IMR-90 (cell line): Measurements from ENCODE around the gene MFSD12. TPM values are rescaled to one million over a fixed set of nuclear protein-coding genes. Genes with fewer than 3 reads are reported as not detected.

Experiments
- ATAC-seq: fragments of 200-7000 bp; cut with Tn5 transposase; 2 replicates; pipeline ENCODE4 v1.9.1; 2020; ENCODE audit warnings: low read depth, mild to moderate bottlenecking, moderate library complexity
- BruUV-seq: library from RNA; stranded (reverse); fragments of 400-500 nt; replicated peaks from 2 replicates; lab custom pipeline; 2021; lab: Mats Ljungman, UMichigan
- CTCF ChIA-PET: fragments of 300-600 bp; formaldehyde crosslinking; extraction: SDS; loops from one replicate; lab custom pipeline; 2021; ENCODE audit warnings: antibody characterized with exemption; lab: Yijun Ruan, JAX
- POLR2A ChIA-PET: fragments of 300-600 bp; sonication (Branson Sonifier 250); formaldehyde crosslinking; loops from one replicate; lab custom pipeline; 2022; ENCODE audit warnings: antibody characterized with exemption; ENCODE audit not compliant: unreplicated experiment; lab: Charles Lee
- DNase-seq: peaks from one replicate; pipeline ENCODE4 v3.0.0; 2013
- H2AFZ ChIP-seq: replicated peaks from 2 replicates; pipeline ENCODE3; 2013; ENCODE audit warnings: low read length, mild to moderate bottlenecking; ENCODE audit not compliant: poor library complexity
- H2AK5ac ChIP-seq: 2 replicates; pipeline ENCODE4 v1.6.1; 2013; ENCODE audit warnings: low read depth, low read length, inconsistent platforms
- H2AK9ac ChIP-seq: replicated peaks from 2 replicates; pipeline ENCODE3; 2013; ENCODE audit warnings: mild to moderate bottlenecking, low read depth, low read length, moderate library complexity; ENCODE audit not compliant: poor library complexity
- H2BK120ac ChIP-seq: 2 replicates; pipeline ENCODE4 v1.6.1; 2013; ENCODE audit warnings: low read depth, low read length, inconsistent platforms
- H2BK15ac ChIP-seq: 3 replicates; pipeline ENCODE4 v1.6.1; 2013; ENCODE audit warnings: low read depth, low read length, inconsistent platforms
- H2BK20ac ChIP-seq: 2 replicates; pipeline ENCODE4 v1.6.1; 2013; ENCODE audit warnings: low read depth, mild to moderate bottlenecking, inconsistent platforms, low read length, moderate library complexity
- H2BK5ac ChIP-seq: 2 replicates; pipeline ENCODE4 v1.6.1; 2013; ENCODE audit warnings: mild to moderate bottlenecking, low read depth, low read length, inconsistent platforms; ENCODE audit not compliant: poor library complexity, severe bottlenecking
- H3K14ac ChIP-seq: replicated peaks from 2 replicates; pipeline ENCODE4 v1.6.1; 2013; ENCODE audit warnings: low read depth, low read length, inconsistent platforms
- H3K18ac ChIP-seq: 2 replicates; pipeline ENCODE4 v1.6.1; 2013; ENCODE audit warnings: low read depth, low read length, control low read depth
- H3K23ac ChIP-seq: 2 replicates; pipeline ENCODE4 v1.6.1; 2013; ENCODE audit warnings: low read depth, low read length, inconsistent platforms
- H3K27ac ChIP-seq: 2 replicates; pipeline ENCODE4 v1.5.1; 2013; ENCODE audit warnings: mild to moderate bottlenecking, control low read depth, low read length; ENCODE audit not compliant: insufficient read depth
- H3K27me3 ChIP-seq: 2 replicates; pipeline ENCODE4 v1.6.1; 2013; ENCODE audit warnings: low read length; ENCODE audit not compliant: control insufficient read depth, insufficient read depth
- H3K36me3 ChIP-seq: 2 replicates; pipeline ENCODE4 v1.6.1; 2013; ENCODE audit warnings: low read length, mixed read lengths; ENCODE audit not compliant: control insufficient read depth, insufficient read depth
- H3K4ac ChIP-seq: 2 replicates; pipeline ENCODE4 v1.6.1; 2013; ENCODE audit warnings: low read depth, low read length, inconsistent platforms
- H3K4me1 ChIP-seq: 2 replicates; pipeline ENCODE4 v1.6.1; 2013; ENCODE audit warnings: low read length, mixed read lengths; ENCODE audit not compliant: control insufficient read depth, insufficient read depth
- H3K4me2 ChIP-seq: 2 replicates; pipeline ENCODE4 v1.6.1; 2013; ENCODE audit warnings: low read depth, mild to moderate bottlenecking, control low read depth, low read length, moderate library complexity
- H3K4me3 ChIP-seq: 2 replicates; pipeline ENCODE4 v1.5.1; 2013; ENCODE audit warnings: low read depth, mild to moderate bottlenecking, control low read depth, low read length, moderate library complexity; ENCODE audit not compliant: insufficient read depth
- H3K56ac ChIP-seq: 2 replicates; pipeline ENCODE4 v1.6.1; 2013; ENCODE audit warnings: low read length, inconsistent platforms; ENCODE audit not compliant: insufficient read depth; ENCODE audit errors: extremely low read depth
- H3K79me1 ChIP-seq, 2 experiments: 2 replicates each; pipeline ENCODE4 v1.6.1; 2013; ENCODE audit warnings: low read length in 2 of 2, inconsistent platforms in 1 of 2, low read depth in 1 of 2
- H3K9ac ChIP-seq: 2 replicates; pipeline ENCODE4 v1.6.1; 2013; ENCODE audit warnings: low read depth, low read length, control low read depth
- H3K9me1 ChIP-seq: 2 replicates; pipeline ENCODE4 v1.6.1; 2013; ENCODE audit warnings: low read length, inconsistent platforms; ENCODE audit not compliant: insufficient read depth
- H3K9me3 ChIP-seq: 2 replicates; pipeline ENCODE4 v1.6.1; 2013; ENCODE audit warnings: low read length; ENCODE audit not compliant: control insufficient read depth, insufficient read depth
- H4K20me1 ChIP-seq: 2 replicates; pipeline ENCODE4 v1.6.1; 2013; ENCODE audit warnings: low read length, inconsistent platforms; ENCODE audit not compliant: insufficient read depth
- H4K5ac ChIP-seq: 2 replicates; pipeline ENCODE4 v1.6.1; 2013; ENCODE audit warnings: mild to moderate bottlenecking, low read depth, low read length, control low read depth
- H4K8ac ChIP-seq, 2 experiments: 2 replicates each; pipeline ENCODE4 v1.6.1; 2013; ENCODE audit warnings: low read depth in 2 of 2, low read length in 2 of 2, control low read depth in 1 of 2, inconsistent platforms in 1 of 2
- H4K91ac ChIP-seq: 2 replicates; pipeline ENCODE4 v1.6.1; 2013; ENCODE audit warnings: low read depth, low read length, inconsistent platforms; ENCODE audit not compliant: insufficient read depth
- BHLHE40 ChIP-seq: fragments of 150-350 bp; IDR thresholded peaks from 2 replicates; pipeline ENCODE4 v1.6.1; 2016; ENCODE audit warnings: mild to moderate bottlenecking, low read depth, low read length
- CHD1 ChIP-seq: IDR thresholded peaks from 2 replicates; pipeline ENCODE4 v1.6.1; 2012; ENCODE audit warnings: low read depth, low read length, improper control_type of control experiment
- CTCF ChIP-seq: conservative IDR thresholded peaks from 2 replicates; pipeline ENCODE4 v1.5.1; 2012; ENCODE audit warnings: mild to moderate bottlenecking, low read depth, low read length, improper control_type of control experiment
- ELK1 ChIP-seq: fragments of 150-350 bp; IDR thresholded peaks from 2 replicates; pipeline ENCODE4 v1.6.1; 2016; ENCODE audit warnings: low read depth, mild to moderate bottlenecking, low read length, moderate library complexity, borderline replicate concordance
- FOS ChIP-seq: fragments of 150-350 bp; IDR thresholded peaks from 2 replicates; pipeline ENCODE4 v1.6.1; 2016; ENCODE audit warnings: low read depth, low read length
- NFE2L2 ChIP-seq: fragments of 150-350 bp; IDR thresholded peaks from 2 replicates; pipeline ENCODE4 v1.6.1; 2016; ENCODE audit warnings: low read depth, mild to moderate bottlenecking, low read length
- POLR2A ChIP-seq: IDR thresholded peaks from 2 replicates; pipeline ENCODE4 v1.6.1; 2012; ENCODE audit warnings: mild to moderate bottlenecking, low read depth, low read length
- USF2 ChIP-seq: fragments of 150-350 bp; IDR thresholded peaks from 2 replicates; pipeline ENCODE4 v1.6.1; 2017; ENCODE audit warnings: mild to moderate bottlenecking, antibody characterized with exemption, low read length, low read depth
- WGBS, 2 experiments: methylation state at CpG; one replicate each; pipeline versions ENCODE4 v1.1.5 to v1.1.7; 2013; ENCODE audit warnings: missing lambda C conversion rate in 2 of 2; ENCODE audit not compliant: insufficient read length in 1 of 2; ENCODE audit errors: extremely low coverage in 2 of 2; 5-methylcytosine and 5-hydroxymethylcytosine counted together
- dilution Hi-C: fragments of 300-500 bp; cut with HindIII; formaldehyde crosslinking; loops from one replicate; pipeline ENCODE4 v1.14.3; 2018; ENCODE audit warnings: low sequenced_read_pairs; ENCODE audit not compliant: unreplicated experiment
- in situ Hi-C: fragments of 300-500 bp; cut with MboI; formaldehyde crosslinking; loops from 3 replicates; pipeline ENCODE4 v1.14.3; 2019; ENCODE audit warnings: low sequenced_read_pairs, inconsistent platforms, mixed read lengths
- intact Hi-C: fragments of 100-400 bp; cut with micrococcal nuclease; formaldehyde crosslinking; loops from 2 replicates; pipeline ENCODE4 v1.10.0; 2022
- polyA plus RNA-seq, 3 experiments: library from polyadenylated mRNA; depleted of rRNA; stranded (reverse); fragments of >200 nt; gene quantifications; 2 replicates each; pipeline ENCODE4 v1.2.3, GENCODE V29; 2012; ENCODE audit warnings: low replicate concordance in 1 of 3
- total RNA-seq: library from RNA; depleted of rRNA; stranded (reverse); fragments of >200 nt; gene quantifications from 2 replicates; pipeline ENCODE4 v1.2.3, GENCODE V29; 2012

The MFSD12 gene
- total and polyA plus RNA-seq, 2 of the 4 experiments (the other 2 are of a cell fraction), result 20.4 to 77.2 TPM

GRCh38 chr19:3578390-3578789, 21.0 kb upstream of the MFSD12 start:
- Histone ChIP-seq H2BK5ac (no peak overlapping the region), H3K14ac (no peak overlapping the region), H3K9me3 (no peaks in the 10 kb centered on the region), H3K4ac (no peak overlapping the region), H4K5ac (no peak overlapping the region), H3K36me3 (peaks cover 15% of the 10 kb centered on the region; the same call in 1 of the 2 replicates), H3K27ac (no peak overlapping the region), H3K18ac (no peak overlapping the region), H2AFZ (no peak overlapping the region), H2BK20ac (no peak overlapping the region), H4K91ac (no peak overlapping the region), H3K27me3 (no peaks in the 10 kb centered on the region), H3K4me2 (no peak overlapping the region), H3K9me1 (peaks cover 9% of the 10 kb centered on the region; the same call in 1 of the 2 replicates), H2BK15ac (no peak overlapping the region), H3K9ac (no peak overlapping the region), H2AK5ac (no peak overlapping the region), H4K20me1 (peaks cover 12% of the 10 kb centered on the region; the same call in 1 of the 2 replicates), H3K56ac (no peak overlapping the region), H2AK9ac (no peak overlapping the region), H4K8ac (no peak overlapping the region), H3K23ac (no peak overlapping the region), H3K4me3 (no peak overlapping the region), H3K79me1 (peaks cover 3 to 11% of the 10 kb centered on the region in 2 experiments; a peak in 3 of 4 replicates), H3K4me1 (peaks cover 5% of the 10 kb centered on the region), H2BK120ac (no peak overlapping the region)
- WGBS, 2 experiments, result 78% methylated on average over 6 of the region's 17 CpGs; no CpG with 5 or more reads in 1 of the 2 experiments
- dilution Hi-C loops, result no loop called here
- BruUV-seq, result TSS peak; percentile 77
- ATAC-seq, result no peak
- CTCF ChIA-PET, result no interaction called here
- TF ChIP-seq ELK1 (no peak), USF2 (no peak), FOS (no peak), NFE2L2 (no peak), POLR2A (no peak), CTCF (no peak), BHLHE40 (no peak), CHD1 (no peak)
- in situ Hi-C loops, result no loop called here
- no peak for DNase-seq
- POLR2A ChIA-PET, result no interaction called here
- intact Hi-C loops, result no loop called here
